ENCODE data around the gene ISLR. TPM values are rescaled to one million over a fixed set of nuclear protein-coding genes. Genes with fewer than 3 reads are reported as not detected.

Gene ISLR
- total and polyA plus RNA-seq, 2 of the 8 experiments (the other 6 are each of a cell fraction or from before 2014, with no cell fraction given), result 0.29 to 0.35 TPM

DNA sequence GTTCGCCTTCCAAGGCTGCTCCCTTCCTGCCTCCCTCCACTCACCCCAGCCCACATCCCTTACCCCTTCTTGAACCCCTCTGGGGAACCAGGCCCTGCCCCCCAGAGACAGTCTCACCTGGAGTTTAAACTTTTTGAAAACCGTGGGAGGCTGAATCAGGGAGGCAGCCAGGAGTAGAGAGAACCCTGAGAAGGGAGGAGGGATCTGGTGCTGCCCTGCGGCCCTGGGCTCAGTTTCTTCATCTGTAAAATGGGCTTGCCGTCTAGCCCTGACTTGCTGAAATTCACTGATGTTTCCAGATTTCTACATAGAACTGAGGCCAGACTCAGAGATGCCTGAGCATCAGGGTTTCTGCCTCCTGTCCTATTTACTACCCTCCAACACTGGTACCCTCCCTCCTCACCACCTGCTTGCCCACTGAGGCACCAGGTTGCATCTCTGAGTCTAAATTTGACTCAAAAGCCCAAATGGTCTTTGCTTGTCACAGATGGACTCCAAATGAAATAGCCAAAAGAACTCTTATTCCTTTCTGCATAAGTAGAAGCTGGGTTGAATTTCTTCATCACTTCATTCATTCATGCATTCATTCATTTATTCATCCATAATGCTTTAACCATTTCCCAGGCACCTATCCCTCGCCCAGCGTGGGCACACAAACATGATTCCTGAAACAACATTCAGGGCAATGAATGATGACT, 41.0 kb downstream of the ISLR start:
- FAIRE-seq, result no peak
- TF ChIP-seq SIRT6 (IDR thresholded peaks at IDR 0.05; ENCODE audit: low read length), result no peak
- no peak for TF ChIP-seq SUZ12 (IDR thresholded peaks at IDR 0.05; ENCODE audit: low read length)
- no peak for TF ChIP-seq SIX5 (IDR thresholded peaks at IDR 0.05; ENCODE audit: low read depth, low read length)
- TF ChIP-seq KDM5A (IDR thresholded peaks at IDR 0.05; ENCODE audit: low read length), result no peak
- no peak for TF ChIP-seq CTBP2 (IDR thresholded peaks at IDR 0.05; ENCODE audit: borderline replicate concordance, insufficient read depth, insufficient read length, low read length)
- no peak for TF ChIP-seq TAF1 (IDR thresholded peaks at IDR 0.05; ENCODE audit: low read depth, low read length)
- no peak for TF ChIP-seq KDM4A (IDR thresholded peaks at IDR 0.05; ENCODE audit: low read depth, low read length, severe bottlenecking)
- no peak for TF ChIP-seq BACH1 (IDR thresholded peaks at IDR 0.05; ENCODE audit: low read length)
- no peak for TF ChIP-seq RBBP5 (IDR thresholded peaks at IDR 0.05; ENCODE audit: borderline replicate concordance, low read depth, low read length)
- no peak for TF ChIP-seq HDAC6 (IDR thresholded peaks at IDR 0.05; ENCODE audit: low read depth, low read length)
- peak; percentile 100 for TF ChIP-seq KDM1A (IDR thresholded peaks at IDR 0.05; ENCODE audit: borderline replicate concordance, low read length)
- no peak for TF ChIP-seq GTF2F1 (IDR thresholded peaks at IDR 0.05; ENCODE audit: borderline replicate concordance, low read depth, low read length)

More for the DNA sequence above, 41.0 kb downstream of the ISLR start:
- Histone ChIP-seq H4K8ac (ENCODE audit: extremely low read depth, insufficient read depth, low read length) (no peak overlapping the region), H2BK20ac (ENCODE audit: low read length) (peak overlapping the region; percentile 96), H3K79me1 (ENCODE audit: low read depth, low read length) (no peaks in the 10 kb centered on the region), H2BK5ac (ENCODE audit: low read depth, low read length) (peak overlapping the region; percentile 96; the same call in 1 of the 2 replicates), H3K4ac (replicated peaks; ENCODE audit: insufficient read length, low read depth, low read length) (peak overlapping the region; percentile 83), H4K20me1 (replicated peaks in 1 of 2; ENCODE audit: control insufficient read depth in 1 of 2, insufficient read depth in 2 of 2, low read length in 2 of 2) (peaks cover 0 to 2% of the 10 kb centered on the region in 2 experiments), H3K79me2 (ENCODE audit: control insufficient read depth in 1 of 2, insufficient read depth in 2 of 2, low read length in 2 of 2) (no peaks in the 10 kb centered on the region), H3K4me1 (replicated peaks in 1 of 4; ENCODE audit: control insufficient read depth in 3 of 4, insufficient read depth in 4 of 4, low read length in 3 of 4) (peaks cover 32 to 41% (median 35%) of the 10 kb centered on the region in 4 experiments), H3K56ac (replicated peaks; ENCODE audit: insufficient read length, low read depth, low read length) (no peak overlapping the region), H3K14ac (ENCODE audit: insufficient read length) (no peak overlapping the region), H3K4me2 (ENCODE audit: insufficient read depth in 1 of 2, low read depth in 2 of 2, low read length in 2 of 2) (peak overlapping the region; percentile 9 to 48), H3K23ac (ENCODE audit: insufficient read length) (no peak overlapping the region), H3K27me3 (replicated peaks in 1 of 4; ENCODE audit: control insufficient read depth in 3 of 4, extremely low read depth in 1 of 4, insufficient read depth in 3 of 4, low read length in 3 of 4) (peaks cover 0 to 25% (median 18%) of the 10 kb centered on the region in 4 experiments; a peak in 6 of 7 replicates), H2BK15ac (ENCODE audit: low read length) (0 out of 2 replicates have a peak overlapping the region, but pooled peaks have one; percentile 75), H3K9ac (replicated peaks in 1 of 4; ENCODE audit: extremely low read depth in 1 of 4, low read depth in 3 of 4, low read length in 3 of 4) (no peak overlapping the region), H2AFZ (ENCODE audit: low read length) (no peak overlapping the region), H3K18ac (ENCODE audit: extremely low read depth, low read length) (peak overlapping the region; percentile 83), H2AK5ac (ENCODE audit: low read depth, low read length) (peak overlapping the region; percentile 75; the same call in 1 of the 2 replicates), H3K4me3 (ENCODE audit: extremely low read depth in 1 of 4, insufficient read depth in 2 of 4, low read depth in 3 of 4, low read length in 4 of 4) (peak overlapping the region in 1 of 4 experiments; percentile 23; a peak in 2 of 8 replicates), H4K91ac (replicated peaks; ENCODE audit: insufficient read length, low read length) (peak overlapping the region; percentile 22), H4K5ac (ENCODE audit: insufficient read length, low read depth, low read length) (peak overlapping the region; percentile 5), H3K27ac (ENCODE audit: low read depth, low read length) (no peak overlapping the region), H2BK120ac (replicated peaks; ENCODE audit: low read depth, low read length) (peak overlapping the region; percentile 65), H2BK12ac (ENCODE audit: low read depth, low read length) (peak overlapping the region; percentile 97; the same call in 1 of the 2 replicates), H3K36me3 (ENCODE audit: control insufficient read depth in 2 of 4, insufficient read depth in 4 of 4, low read length in 3 of 4) (no peaks in the 10 kb centered on the region), H3K23me2 (ENCODE audit: low read depth, low read length) (peaks cover 2% of the 10 kb centered on the region), H3K9me3 (ENCODE audit: insufficient read depth in 2 of 2, low read depth in 1 of 2, low read length in 1 of 2) (no peaks in the 10 kb centered on the region)
- ChIA-PET POLR2A (ENCODE audit: partially characterized antibody) (interaction anchor here (0.8 to 7.0 kb wide), 3 partner anchors 7 to 12 kb away, joined by 3 to 58 read pairs (median 38); partner anchors contain the start of gene STRA6), CTCF (ENCODE audit: partially characterized antibody) (interaction anchor here (0.7 to 2.2 kb wide), 6 partner anchors 14 to 175 kb away, joined by 3 to 8 read pairs (median 4); no protein-coding TSS in a partner anchor)
- no peak for DNase-seq (ENCODE audit: low read depth in 1 of 2, low spot score in 2 of 2)
- 45% methylated on average over 6 of the region's 6 CpGs; no CpG with 5 or more reads in 1 of the 2 experiments for WGBS, 2 experiments (ENCODE audit: extremely low coverage in 1 of 2, insufficient coverage in 1 of 2, insufficient read length in 1 of 2, insufficient replicate concordance in 2 of 2, low coverage in 1 of 2, low lambda C conversion rate in 2 of 2, missing lambda C conversion rate in 1 of 2)

Measured in H1 (cell line).